GM18502 (cell line): ENCODE results near the gene C1orf74.
"Not testable (repeated sequence)": the region's sequence is repeated elsewhere in the genome, so short reads cannot be mapped to it uniquely, and the experiment has no call there.

ENCODE experiments used
- ATAC-seq: cut with Tn5 transposase; IDR thresholded peaks from one replicate; pipeline ENCODE4 v1.9.1; 2021; ENCODE audit warnings: mild to moderate bottlenecking; ENCODE audit not compliant: unreplicated experiment, poor library complexity

C1orf74 gene

GRCh38 chr1:209805875-209806760 is 21.8 kb upstream of the C1orf74 start, which contains the start of gene IRF6:
IRF6 (minus strand) TSS chr1:209806142; CDS start chr1:209801413, 4,729 bp downstream.
- ATAC-seq = peak; percentile 94

GRCh38 chr1:209805341-209805781 is 21.0 kb upstream of the C1orf74 start:
- ATAC-seq = no peak

- no peak for ATAC-seq
Measured at GRCh38 chr1:209803568-209803967, 19.2 kb upstream of the C1orf74 start.

- no peak for ATAC-seq
Measured at GRCh38 chr1:209802780-209803152, 18.4 kb upstream of the C1orf74 start.

GRCh38 chr1:209802117-209802779 is 17.9 kb upstream of the C1orf74 start:
- ATAC-seq = no peak

- no peak for ATAC-seq
Measured at GRCh38 chr1:209800984-209801834, 16.9 kb upstream of the C1orf74 start.

- no peak for ATAC-seq
Measured at GRCh38 chr1:209797978-209798639, 13.8 kb upstream of the C1orf74 start.

GRCh38 chr1:209793711-209794110 is 9.4 kb upstream of the C1orf74 start:
- not testable (repeated sequence) for ATAC-seq

GRCh38 chr1:209791920-209792319 is 7.6 kb upstream of the C1orf74 start:
- ATAC-seq = no peak

GRCh38 chr1:209790286-209791193 is 6.2 kb upstream of the C1orf74 start:
- no peak for ATAC-seq

- no peak for ATAC-seq
Measured at GRCh38 chr1:209789245-209789644, 4.9 kb upstream of the C1orf74 start.

GRCh38 chr1:209787551-209787950 is 3.2 kb upstream of the C1orf74 start:
- ATAC-seq = no peak

- no peak for ATAC-seq
Measured at GRCh38 chr1:209786146-209786545, 1.8 kb upstream of the C1orf74 start.

- no peak for ATAC-seq
Measured at GRCh38 chr1:209785592-209785991, 1.2 kb upstream of the C1orf74 start.

- ATAC-seq = no peak
Measured at GRCh38 chr1:209783386-209783785, 973 bp downstream of the C1orf74 start.

- ATAC-seq = no peak
Measured at GRCh38 chr1:209780268-209780667, 4.1 kb downstream of the C1orf74 start.

- no peak for ATAC-seq
Measured at GRCh38 chr1:209778102-209778501, 6.3 kb downstream of the C1orf74 start.

- no peak for ATAC-seq
Measured at GRCh38 chr1:209777587-209777986, 6.8 kb downstream of the C1orf74 start.

GRCh38 chr1:209775678-209776077 is 8.7 kb downstream of the C1orf74 start:
- ATAC-seq = no peak
